H9 (cell line): Measurements from ENCODE around the gene ACKR4. TPM values are rescaled to one million over a fixed set of nuclear protein-coding genes. Genes with fewer than 3 reads are reported as not detected.

Experiments
- DNase-seq: peaks from one replicate; pipeline ENCODE4 v3.0.0-alpha.2; 2017
- H2AFZ ChIP-seq: one replicate; pipeline ENCODE4 v1.6.1; 2013; ENCODE audit warnings: mild to moderate bottlenecking, low read length, control low read depth, moderate library complexity
- H2AK5ac ChIP-seq: 2 replicates; pipeline ENCODE4 v1.6.1; 2013; ENCODE audit warnings: low read length, control low read depth, mixed read lengths; ENCODE audit not compliant: insufficient read length
- H2BK120ac ChIP-seq: one replicate; pipeline ENCODE4 v1.6.1; 2013; ENCODE audit warnings: low read depth, mild to moderate bottlenecking, low read length, control low read depth, inconsistent platforms; ENCODE audit not compliant: poor library complexity, severe bottlenecking
- H2BK12ac ChIP-seq: 2 replicates; pipeline ENCODE4 v1.6.1; 2013; ENCODE audit warnings: low read length, control low read depth, mixed read lengths, low read depth; ENCODE audit not compliant: insufficient read length
- H2BK15ac ChIP-seq: 2 replicates; pipeline ENCODE4 v1.6.1; 2013; ENCODE audit warnings: low read depth, low read length, control low read depth
- H2BK20ac ChIP-seq: one replicate; pipeline ENCODE4 v1.6.1; 2013; ENCODE audit warnings: low read depth, mild to moderate bottlenecking, low read length, control low read depth, inconsistent platforms; ENCODE audit not compliant: poor library complexity, severe bottlenecking
- H2BK5ac ChIP-seq: 2 replicates; pipeline ENCODE4 v1.6.1; 2013; ENCODE audit warnings: low read length, control low read depth, mixed read lengths; ENCODE audit not compliant: insufficient read length
- H3K14ac ChIP-seq: 2 replicates; pipeline ENCODE4 v1.6.1; 2013; ENCODE audit warnings: low read length, control low read depth; ENCODE audit not compliant: insufficient read depth
- H3K18ac ChIP-seq: 2 replicates; pipeline ENCODE4 v1.6.1; 2013; ENCODE audit warnings: low read depth, mild to moderate bottlenecking, mixed read lengths, low read length, control low read depth; ENCODE audit not compliant: insufficient read length
- H3K23ac ChIP-seq: 2 replicates; pipeline ENCODE4 v1.6.1; 2013; ENCODE audit warnings: low read length, control low read depth, mixed read lengths, low read depth; ENCODE audit not compliant: insufficient read length
- H3K23me2 ChIP-seq: 2 replicates; pipeline ENCODE4 v1.6.1; 2013; ENCODE audit warnings: low read depth, mild to moderate bottlenecking, mixed read lengths, low read length, control low read depth; ENCODE audit not compliant: insufficient read length, poor library complexity, severe bottlenecking
- H3K27ac ChIP-seq: 2 replicates; pipeline ENCODE4 v1.5.1; 2013; ENCODE audit warnings: low read length, control low read depth, mixed read lengths, low read depth; ENCODE audit not compliant: insufficient read length
- H3K27me3 ChIP-seq: 2 replicates; pipeline ENCODE4 v1.6.1; 2013; ENCODE audit warnings: low read length, control low read depth, inconsistent platforms; ENCODE audit not compliant: insufficient read depth
- H3K4ac ChIP-seq: 2 replicates; pipeline ENCODE4 v1.6.1; 2013; ENCODE audit warnings: low read depth, mild to moderate bottlenecking, control low read depth, inconsistent platforms, low read length, moderate library complexity
- H3K4me1 ChIP-seq: 2 replicates; pipeline ENCODE4 v1.6.1; 2013; ENCODE audit warnings: low read length, control low read depth, inconsistent platforms; ENCODE audit not compliant: insufficient read depth
- H3K4me2 ChIP-seq: 2 replicates; pipeline ENCODE4 v1.6.1; 2013; ENCODE audit warnings: low read length, control low read depth, mixed read lengths; ENCODE audit not compliant: insufficient read length, insufficient read depth
- H3K56ac ChIP-seq: 2 replicates; pipeline ENCODE4 v1.6.1; 2013; ENCODE audit warnings: low read depth, mild to moderate bottlenecking, mixed read lengths, low read length, control low read depth; ENCODE audit not compliant: insufficient read length
- H3K79me1 ChIP-seq: 2 replicates; pipeline ENCODE4 v1.6.1; 2013; ENCODE audit warnings: low read depth, mild to moderate bottlenecking, moderate library complexity, low read length, control low read depth, inconsistent platforms; ENCODE audit not compliant: insufficient read depth, poor library complexity, severe bottlenecking
- H3K79me2 ChIP-seq: 2 replicates; pipeline ENCODE4 v1.6.1; 2013; ENCODE audit warnings: low read length, control low read depth, inconsistent platforms; ENCODE audit not compliant: insufficient read depth
- H3K9ac ChIP-seq: 2 replicates; pipeline ENCODE4 v1.6.1; 2013; ENCODE audit warnings: low read length, control low read depth, mixed read lengths; ENCODE audit not compliant: insufficient read length; ENCODE audit errors: extremely low read depth
- H3K9me3 ChIP-seq: one replicate; pipeline ENCODE4 v1.6.1; 2013; ENCODE audit warnings: low read depth, low read length, inconsistent platforms; ENCODE audit not compliant: control insufficient read depth
- H3T11ph ChIP-seq: one replicate; pipeline ENCODE4 v1.6.1; 2013; ENCODE audit warnings: mild to moderate bottlenecking, low read length, control low read depth, inconsistent platforms
- H4K20me1 ChIP-seq: one replicate; pipeline ENCODE4 v1.6.1; 2013; ENCODE audit not compliant: control insufficient read depth, insufficient read length, insufficient read depth
- H4K5ac ChIP-seq: 2 replicates; pipeline ENCODE4 v1.6.1; 2013; ENCODE audit warnings: low read depth, mild to moderate bottlenecking, mixed read lengths, low read length, control low read depth; ENCODE audit not compliant: insufficient read length
- H4K8ac ChIP-seq: replicated peaks from 2 replicates; pipeline ENCODE4 v1.6.1; 2013; ENCODE audit warnings: low read length, control low read depth, mixed read lengths, low read depth; ENCODE audit not compliant: insufficient read length
- H4K91ac ChIP-seq: 2 replicates; pipeline ENCODE4 v1.6.1; 2013; ENCODE audit warnings: low read depth, mild to moderate bottlenecking, moderate library complexity, mixed read lengths, low read length, control low read depth; ENCODE audit not compliant: insufficient read length
- H3K27ac Mint-ChIP-seq, 3 experiments: 2 replicates in 2 of 3; 3 replicates in 1 of 3; pipeline ENCODE4 v1.8.0; 2020 to 2021; ENCODE audit warnings: mixed read lengths in 3 of 3, mild to moderate bottlenecking in 1 of 3, moderate library complexity in 1 of 3
- H3K27me3 Mint-ChIP-seq: 2 replicates; pipeline ENCODE4 v1.8.0; 2021; ENCODE audit warnings: low read depth, mild to moderate bottlenecking, moderate library complexity, mixed read lengths
- H3K36me3 Mint-ChIP-seq, 3 experiments: 2 replicates in 2 of 3; 3 replicates in 1 of 3; pipeline ENCODE4 v1.8.0; 2020 to 2021; ENCODE audit warnings: low read depth in 3 of 3, mixed read lengths in 3 of 3; ENCODE audit not compliant: insufficient read depth in 1 of 3
- H3K4me1 Mint-ChIP-seq, 2 experiments: 2 replicates each; pipeline ENCODE4 v1.8.0; 2020; ENCODE audit warnings: mixed read lengths in 2 of 2
- H3K4me3 Mint-ChIP-seq, 2 experiments: 2 replicates in 1 of 2; 3 replicates in 1 of 2; pipeline ENCODE4 v1.8.0; 2020 to 2021; ENCODE audit warnings: mild to moderate bottlenecking in 2 of 2, mixed read lengths in 2 of 2, moderate library complexity in 1 of 2
- H3K9me3 Mint-ChIP-seq, 2 experiments: 2 replicates in 1 of 2; 3 replicates in 1 of 2; pipeline ENCODE4 v1.8.0; 2020; ENCODE audit warnings: mild to moderate bottlenecking in 2 of 2, mixed read lengths in 2 of 2, moderate library complexity in 1 of 2
- CTCF ChIP-seq: fragments of 200-600 bp; sonication (generic); conservative IDR thresholded peaks from 3 replicates; pipeline ENCODE4 v1.8.0; 2021; ENCODE audit warnings: antibody characterized with exemption, mild to moderate bottlenecking
- WGBS: extraction: QIAGEN DNeasy Blood & Tissue Kit; methylation state at CpG from one replicate; pipeline ENCODE4 v1.1.7; 2013; ENCODE audit warnings: missing lambda C conversion rate, low lambda C conversion rate, mixed read lengths; ENCODE audit not compliant: insufficient read length; ENCODE audit errors: extremely low coverage; 5-methylcytosine and 5-hydroxymethylcytosine counted together
- total RNA-seq: library from RNA; stranded (reverse); gene quantifications from 2 replicates; pipeline ENCODE4 v1.2.1, GENCODE V29; 2021

ACKR4 gene
- total RNA-seq, 1 experiment from 2014 or later, result not detected

- Mint-ChIP-seq H3K4me3 (no peak overlapping the region), H3K9me3 (no peaks in the 10 kb centered on the region), H3K4me1 (peaks cover 17 to 18% of the 10 kb centered on the region in 2 experiments), H3K36me3 (peaks cover 0 to 21% (median 17%) of the 10 kb centered on the region in 3 experiments; a peak in 4 of 7 replicates), H3K27ac (no peak overlapping the region), H3K27me3 (no peaks in the 10 kb centered on the region)
- H2AFZ ChIP-seq, result no peak overlapping the region
- H3K14ac ChIP-seq, result no peak overlapping the region
- no peaks in the 10 kb centered on the region; the same call in 1 of the 2 replicates for H3K4me1 ChIP-seq
- no peak overlapping the region for H3K4me2 ChIP-seq
- H3K79me1 ChIP-seq, result no peaks in the 10 kb centered on the region
- H3K9me3 ChIP-seq, result no peaks in the 10 kb centered on the region
- H3K27ac ChIP-seq, result no peak overlapping the region
- H3K9ac ChIP-seq, result no peak overlapping the region
- H3K23ac ChIP-seq, result no peak overlapping the region
- DNase-seq, result no peak
- H2AK5ac ChIP-seq, result no peak overlapping the region
- no peak overlapping the region for H4K5ac ChIP-seq
- no peak overlapping the region for H4K91ac ChIP-seq
- H3K79me2 ChIP-seq, result no peaks in the 10 kb centered on the region
- H3K56ac ChIP-seq, result no peak overlapping the region
- no peak for TF ChIP-seq CTCF
- H3K23me2 ChIP-seq, result no peaks in the 10 kb centered on the region
- H2BK120ac ChIP-seq, result no peak overlapping the region
- no peak overlapping the region for H2BK15ac ChIP-seq
- H3T11ph ChIP-seq, result no peak overlapping the region
- H3K27me3 ChIP-seq, result no peaks in the 10 kb centered on the region
- no CpG with 5 or more reads among the region's 2 CpGs for WGBS
- no peak overlapping the region for H2BK5ac ChIP-seq
- H3K4ac ChIP-seq, result no peak overlapping the region
- H2BK12ac ChIP-seq, result no peak overlapping the region
- no peak overlapping the region for H4K8ac ChIP-seq
- no peak overlapping the region for H3K18ac ChIP-seq
- no peaks in the 10 kb centered on the region for H4K20me1 ChIP-seq
- no peak overlapping the region for H2BK20ac ChIP-seq
Observed at GRCh38 chr3:132628157-132628556, 31.1 kb downstream of the ACKR4 start.
